Mammary epithelial cell (primary cell): ENCODE measurements around the gene FNDC3B.

Experiments
- CTCF ChIP-seq, 2 donors: IDR thresholded peaks in 1 of 2; conservative IDR thresholded peaks in 1 of 2; 2 replicates each; pipeline ENCODE4 v1.5.1; 2011 to 2012; ENCODE audit warnings: inconsistent platforms in 2 of 2, low read length in 2 of 2, mild to moderate bottlenecking in 2 of 2, control low read depth in 1 of 2, low read depth in 1 of 2; ENCODE audit not compliant: insufficient read depth in 1 of 2; ENCODE audit errors: extremely low read depth in 1 of 2
- EZH2 ChIP-seq: IDR thresholded peaks from 2 replicates; pipeline ENCODE4 v1.6.1; 2012; ENCODE audit warnings: low read length, inconsistent platforms, borderline replicate concordance

- TF ChIP-seq CTCF (conservative IDR thresholded peaks at IDR 0.05 in 1 of 2, IDR thresholded peaks at IDR 0.05 in 1 of 2; ENCODE audit: extremely low read depth in 1 of 2, insufficient read depth in 1 of 2, low read depth in 1 of 2, low read length in 2 of 2) (no peak), EZH2 (no peak)
Observed at GRCh38 chr3:172268425-172268824, 229.0 kb downstream of the FNDC3B start.
